Activated CD4-positive, CD25-positive, alpha-beta regulatory T cell (primary cell): ENCODE results near the gene DEFB110.

Source experiments
- DNase-seq, 4 experiments: peaks; one replicate each; lab custom pipeline; 2025; lab: John Stamatoyannopoulos, UW

The DEFB110 gene

GRCh38 chr6:50021894-50022293 lies at the start of gene DEFB110:
TSS of gene DEFB110 (minus strand) at chr6:50021994. CDS start at chr6:50021935, 59 bp downstream.
- no peak for DNase-seq

- DNase-seq: no peak
Measured at GRCh38 chr6:50070101-50070500, 48.3 kb upstream of the DEFB110 start.

- DNase-seq: no peak
Measured at GRCh38 chr6:50062051-50062450, 40.3 kb upstream of the DEFB110 start.

GRCh38 chr6:50056242-50056641 lies 34.4 kb upstream of the DEFB110 start:
- no peak for DNase-seq

- DNase-seq: no peak
Measured at GRCh38 chr6:50049829-50050228, 28.0 kb upstream of the DEFB110 start, which contains the start of gene DEFB112. TSS of gene DEFB112 (minus strand) at chr6:50049929. CDS start at chr6:50049869, 60 bp downstream.

- no peak for DNase-seq
Measured at GRCh38 chr6:50047026-50047425, 25.2 kb upstream of the DEFB110 start.

- no peak for DNase-seq
Measured at GRCh38 chr6:50030777-50031562, 9.2 kb upstream of the DEFB110 start.

GRCh38 chr6:50030350-50030749 lies 8.6 kb upstream of the DEFB110 start:
- no peak for DNase-seq

- DNase-seq: no peak
Measured at GRCh38 chr6:50025258-50025657, 3.5 kb upstream of the DEFB110 start.

- DNase-seq: no peak
Measured at GRCh38 chr6:50007819-50008218, 14.0 kb downstream of the DEFB110 start.

GRCh38 chr6:50003139-50003538 lies 18.7 kb downstream of the DEFB110 start:
- DNase-seq: no peak

GRCh38 chr6:49995278-49995677 lies 26.5 kb downstream of the DEFB110 start:
- no peak for DNase-seq

GRCh38 chr6:49988900-49989299 lies 32.9 kb downstream of the DEFB110 start:
- no peak for DNase-seq

GRCh38 chr6:49987749-49988148 lies 34.0 kb downstream of the DEFB110 start:
- no peak for DNase-seq

GRCh38 chr6:49986551-49986950 lies 35.2 kb downstream of the DEFB110 start:
- DNase-seq: no peak

GRCh38 chr6:49982046-49982445 lies 39.7 kb downstream of the DEFB110 start:
- no peak for DNase-seq

- DNase-seq: no peak
Measured at GRCh38 chr6:49980898-49981297, 40.9 kb downstream of the DEFB110 start.

GRCh38 chr6:49979584-49979983 lies 42.2 kb downstream of the DEFB110 start:
- no peak for DNase-seq

- no peak for DNase-seq
Measured at GRCh38 chr6:49978332-49979226, 43.2 kb downstream of the DEFB110 start.

GRCh38 chr6:49969605-49970004 lies 52.2 kb downstream of the DEFB110 start, which contains the start of gene DEFB113:
TSS of gene DEFB113 (minus strand) at chr6:49969625. CDS start at chr6:49969625, 0 bp downstream.
- no peak for DNase-seq
